Calu3 (cell line): ENCODE data around the gene ATP8A2. TPM values are rescaled to one million over a fixed set of nuclear protein-coding genes. Genes with fewer than 3 reads are reported as not detected.

Experiments used
- BruUV-seq: library from RNA; stranded (reverse); fragments of 400-500 nt; replicated peaks from 2 replicates; lab custom pipeline; 2021; lab: Mats Ljungman, UMichigan
- CTCF ChIA-PET: fragments of 300-600 bp; sonication (Branson Sonifier 250); formaldehyde crosslinking; loops from one replicate; lab custom pipeline; 2022; ENCODE audit warnings: antibody characterized with exemption; lab: Charles Lee
- DNase-seq: peaks from one replicate; pipeline ENCODE4 v3.0.0; 2022
- H3K27ac Mint-ChIP-seq: one replicate; pipeline ENCODE4 v1.8.0; 2022; ENCODE audit warnings: mixed read lengths; ENCODE audit not compliant: unreplicated experiment
- H3K27me3 Mint-ChIP-seq: one replicate; pipeline ENCODE4 v1.8.0; 2022; ENCODE audit warnings: mixed read lengths; ENCODE audit not compliant: unreplicated experiment
- H3K36me3 Mint-ChIP-seq: one replicate; pipeline ENCODE4 v1.8.0; 2022; ENCODE audit warnings: mild to moderate bottlenecking, moderate library complexity, mixed read lengths; ENCODE audit not compliant: insufficient read depth, unreplicated experiment
- H3K4me1 Mint-ChIP-seq: one replicate; pipeline ENCODE4 v1.8.0; 2022; ENCODE audit warnings: mild to moderate bottlenecking, low read depth, mixed read lengths; ENCODE audit not compliant: unreplicated experiment
- H3K4me3 Mint-ChIP-seq: one replicate; pipeline ENCODE4 v1.8.0; 2022; ENCODE audit warnings: mild to moderate bottlenecking, low read depth, moderate library complexity, mixed read lengths; ENCODE audit not compliant: unreplicated experiment
- H3K9me3 Mint-ChIP-seq: one replicate; pipeline ENCODE4 v1.8.0; 2022; ENCODE audit warnings: low read depth, mixed read lengths; ENCODE audit not compliant: unreplicated experiment
- intact Hi-C: fragments of 100-400 bp; cut with micrococcal nuclease; formaldehyde crosslinking; loops from one replicate; pipeline ENCODE4 v1.10.0; 2022; ENCODE audit not compliant: unreplicated experiment
- total RNA-seq: library from RNA; stranded (reverse); gene quantifications from 2 replicates; pipeline ENCODE4 v1.2.3, GENCODE V29; 2022
- TF ChIP-seq, protein P1 (sequence below): fragments of 200-600 bp; IDR thresholded peaks from one replicate; pipeline ENCODE4 v1.8.0; 2022; ENCODE audit warnings: antibody characterized with exemption; ENCODE audit not compliant: unreplicated experiment

The ATP8A2 gene
- total RNA-seq, 1 experiment from 2014 or later: 0.05 TPM

DNA sequence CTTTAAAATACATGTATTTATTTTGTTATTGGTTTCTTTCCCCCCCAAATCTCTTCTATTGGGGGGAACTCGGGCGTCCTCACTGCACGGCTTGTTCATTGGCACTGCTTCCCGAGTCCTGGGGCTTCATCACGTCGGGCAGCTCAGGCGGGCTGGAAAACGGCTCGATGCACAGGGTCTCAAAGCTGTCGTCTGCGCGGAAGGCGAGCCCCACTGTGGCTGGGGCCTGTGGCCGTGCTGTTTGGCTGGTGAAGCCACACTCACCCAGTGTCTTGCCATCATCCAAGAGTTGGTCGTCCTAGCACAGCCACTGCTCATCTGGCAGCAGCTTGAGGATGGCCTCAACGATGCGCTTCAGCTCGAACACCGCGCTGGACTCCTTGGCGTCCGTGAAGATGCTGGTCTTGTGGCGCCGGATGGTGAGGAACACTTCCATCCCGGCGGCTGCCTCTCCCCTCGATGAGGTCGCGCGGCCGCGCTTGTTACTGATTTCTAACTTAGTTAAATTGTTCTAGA, 6.0 kb upstream of the ATP8A2 start:
- Mint-ChIP-seq H3K9me3 (no peaks in the 10 kb centered on the region), H3K27ac (no peak overlapping the region), H3K4me3 (no peak overlapping the region), H3K4me1 (no peaks in the 10 kb centered on the region), H3K27me3 (peaks cover 37% of the 10 kb centered on the region), H3K36me3 (no peaks in the 10 kb centered on the region)
- DNase-seq: no peak
- BruUV-seq: no TSS peak
- intact Hi-C loops: no loop called here
- TF ChIP-seq, protein P1, sequence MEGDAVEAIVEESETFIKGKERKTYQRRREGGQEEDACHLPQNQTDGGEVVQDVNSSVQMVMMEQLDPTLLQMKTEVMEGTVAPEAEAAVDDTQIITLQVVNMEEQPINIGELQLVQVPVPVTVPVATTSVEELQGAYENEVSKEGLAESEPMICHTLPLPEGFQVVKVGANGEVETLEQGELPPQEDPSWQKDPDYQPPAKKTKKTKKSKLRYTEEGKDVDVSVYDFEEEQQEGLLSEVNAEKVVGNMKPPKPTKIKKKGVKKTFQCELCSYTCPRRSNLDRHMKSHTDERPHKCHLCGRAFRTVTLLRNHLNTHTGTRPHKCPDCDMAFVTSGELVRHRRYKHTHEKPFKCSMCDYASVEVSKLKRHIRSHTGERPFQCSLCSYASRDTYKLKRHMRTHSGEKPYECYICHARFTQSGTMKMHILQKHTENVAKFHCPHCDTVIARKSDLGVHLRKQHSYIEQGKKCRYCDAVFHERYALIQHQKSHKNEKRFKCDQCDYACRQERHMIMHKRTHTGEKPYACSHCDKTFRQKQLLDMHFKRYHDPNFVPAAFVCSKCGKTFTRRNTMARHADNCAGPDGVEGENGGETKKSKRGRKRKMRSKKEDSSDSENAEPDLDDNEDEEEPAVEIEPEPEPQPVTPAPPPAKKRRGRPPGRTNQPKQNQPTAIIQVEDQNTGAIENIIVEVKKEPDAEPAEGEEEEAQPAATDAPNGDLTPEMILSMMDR: no peak
- CTCF ChIA-PET: no interaction called here

DNA sequence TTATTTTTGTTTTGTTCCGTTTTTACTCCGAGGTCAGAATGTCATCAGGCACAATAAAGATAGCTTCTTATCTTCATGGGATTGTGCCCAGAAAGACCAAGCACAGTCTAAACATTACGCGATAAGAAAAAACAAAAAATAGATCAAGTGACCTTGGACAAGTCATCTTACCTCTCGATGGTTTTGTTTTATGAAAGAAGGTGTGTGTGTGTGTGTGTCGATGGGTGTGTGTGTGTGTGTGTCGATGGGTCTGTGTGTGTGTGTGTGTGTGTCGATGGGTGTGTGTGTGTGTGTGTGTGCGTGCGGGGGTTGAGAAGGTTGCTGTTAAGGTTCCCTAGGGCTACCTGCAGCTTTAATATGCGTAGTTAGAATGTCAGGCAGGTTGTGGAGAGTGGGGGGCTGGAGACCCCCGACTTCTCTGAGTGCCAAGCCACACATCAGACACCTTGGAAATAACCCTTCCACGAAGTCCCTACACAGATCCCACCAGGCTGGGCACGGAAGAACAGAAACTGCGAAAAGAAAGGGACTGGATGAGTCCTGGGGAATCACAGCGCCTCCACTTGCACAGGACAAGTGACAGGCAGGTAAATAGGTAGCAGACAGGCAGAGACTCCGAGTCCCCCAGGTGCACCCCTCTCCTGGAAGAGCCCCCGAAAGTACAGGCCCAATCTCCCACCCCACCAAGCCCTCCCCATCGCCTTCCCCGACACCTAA, 458 bp upstream of the ATP8A2 start:
- no TSS peak for BruUV-seq
- H3K27me3 Mint-ChIP-seq: peaks cover 83% of the 10 kb centered on the region
- intact Hi-C loops: no loop called here
- TF ChIP-seq, protein P1: no peak
- no peaks in the 10 kb centered on the region for H3K9me3 Mint-ChIP-seq
- no peak overlapping the region for H3K27ac Mint-ChIP-seq
- H3K4me1 Mint-ChIP-seq: no peaks in the 10 kb centered on the region
- peak overlapping the region; percentile 53 for H3K4me3 Mint-ChIP-seq
- CTCF ChIA-PET: no interaction called here
- H3K36me3 Mint-ChIP-seq: no peaks in the 10 kb centered on the region
- DNase-seq: no peak

DNA sequence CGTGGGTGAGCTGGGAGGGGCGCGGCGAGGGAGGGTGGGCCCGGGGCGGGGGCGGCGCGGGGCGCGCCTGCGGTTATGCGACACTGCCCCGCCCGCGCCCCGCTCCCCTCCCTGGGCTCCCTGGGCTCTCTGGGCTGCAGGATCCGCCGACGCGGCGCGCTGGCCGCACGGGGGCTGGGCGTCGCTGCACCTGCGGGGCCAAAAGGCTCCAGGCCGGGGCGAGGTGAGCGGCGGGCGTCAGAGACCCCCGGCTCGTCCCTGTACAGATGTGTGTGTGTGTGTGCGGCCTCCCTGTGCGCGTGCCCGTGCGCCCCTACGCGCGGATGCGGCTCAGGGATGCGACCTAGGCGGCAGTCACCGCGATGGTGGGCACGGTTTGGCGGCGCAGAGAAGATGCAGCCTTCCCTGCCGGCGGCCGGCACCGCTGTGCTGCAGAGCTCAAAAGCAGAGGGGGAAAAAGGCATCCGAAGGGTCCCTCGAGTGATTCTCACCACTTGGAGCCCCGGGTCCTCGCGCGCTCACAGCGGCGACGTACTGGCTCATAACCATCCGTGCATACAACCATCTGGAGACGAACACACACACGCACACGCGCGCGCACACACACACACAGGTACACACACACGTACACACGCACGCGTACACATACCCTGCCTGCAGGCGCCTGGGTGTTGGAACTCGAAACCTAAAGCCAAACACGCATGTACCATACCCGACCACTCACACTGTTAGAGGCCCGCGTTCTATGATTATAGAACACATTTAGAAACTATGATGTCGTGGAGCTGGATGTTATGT, 709 bp downstream of the ATP8A2 start:
- Mint-ChIP-seq H3K4me1 (no peaks in the 10 kb centered on the region), H3K27ac (no peak overlapping the region), H3K36me3 (no peaks in the 10 kb centered on the region), H3K4me3 (no peak overlapping the region), H3K9me3 (no peaks in the 10 kb centered on the region), H3K27me3 (peaks cover 74% of the 10 kb centered on the region)
- BruUV-seq: no TSS peak
- no peak for DNase-seq
- intact Hi-C loops: no loop called here
- CTCF ChIA-PET: no interaction called here
- TF ChIP-seq, protein P1: no peak

DNA sequence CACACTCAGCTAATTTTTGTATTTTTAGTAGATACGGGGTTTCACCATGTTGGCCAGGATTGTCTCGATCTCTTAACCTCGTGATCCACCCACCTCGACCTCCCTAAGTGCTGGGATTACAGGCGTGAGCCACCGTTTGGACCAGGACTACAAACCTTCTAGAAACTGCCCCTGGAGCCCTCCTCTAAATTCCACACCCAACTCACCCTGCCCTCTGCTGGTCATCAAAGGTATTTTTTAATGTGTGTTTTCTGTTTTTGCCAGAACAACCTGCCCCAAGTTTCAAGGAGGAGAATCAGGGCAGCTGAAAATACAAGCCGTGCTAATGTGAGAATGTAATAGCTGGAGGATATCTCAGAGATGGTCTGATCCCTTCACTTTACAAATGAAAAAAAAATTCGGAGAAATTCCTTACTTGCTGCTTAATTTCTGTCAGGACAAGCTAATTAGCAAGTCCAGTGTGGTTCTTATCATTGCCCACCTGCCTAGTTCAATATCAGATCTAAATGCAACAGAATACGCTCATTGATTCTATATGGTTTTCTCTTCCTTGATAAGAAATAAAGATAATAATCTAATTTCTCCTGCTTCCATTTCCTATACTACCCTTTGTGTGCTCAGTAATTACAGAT, 4.1 kb downstream of the ATP8A2 start:
- intact Hi-C loops: no loop called here
- H3K9me3 Mint-ChIP-seq: no peaks in the 10 kb centered on the region

More for the DNA sequence above, 4.1 kb downstream of the ATP8A2 start:
- no peaks in the 10 kb centered on the region for H3K36me3 Mint-ChIP-seq
- no peak overlapping the region for H3K27ac Mint-ChIP-seq
- BruUV-seq: no TSS peak
- H3K4me1 Mint-ChIP-seq: no peaks in the 10 kb centered on the region
- peak; percentile 36 for DNase-seq
- H3K27me3 Mint-ChIP-seq: peaks cover 63% of the 10 kb centered on the region
- TF ChIP-seq, protein P1: peak; percentile 64
- H3K4me3 Mint-ChIP-seq: no peak overlapping the region
- CTCF ChIA-PET: interaction anchor here (0.5 to 0.7 kb wide), 2 partner anchors 32 to 323 kb away, joined by 3 read pairs; no protein-coding TSS in a partner anchor
